ENCODE data around the gene BTBD17.

GRCh38 chr17:74392848-74393247, 31.2 kb upstream of the BTBD17 start:
- TF ChIP-seq, protein P1, sequence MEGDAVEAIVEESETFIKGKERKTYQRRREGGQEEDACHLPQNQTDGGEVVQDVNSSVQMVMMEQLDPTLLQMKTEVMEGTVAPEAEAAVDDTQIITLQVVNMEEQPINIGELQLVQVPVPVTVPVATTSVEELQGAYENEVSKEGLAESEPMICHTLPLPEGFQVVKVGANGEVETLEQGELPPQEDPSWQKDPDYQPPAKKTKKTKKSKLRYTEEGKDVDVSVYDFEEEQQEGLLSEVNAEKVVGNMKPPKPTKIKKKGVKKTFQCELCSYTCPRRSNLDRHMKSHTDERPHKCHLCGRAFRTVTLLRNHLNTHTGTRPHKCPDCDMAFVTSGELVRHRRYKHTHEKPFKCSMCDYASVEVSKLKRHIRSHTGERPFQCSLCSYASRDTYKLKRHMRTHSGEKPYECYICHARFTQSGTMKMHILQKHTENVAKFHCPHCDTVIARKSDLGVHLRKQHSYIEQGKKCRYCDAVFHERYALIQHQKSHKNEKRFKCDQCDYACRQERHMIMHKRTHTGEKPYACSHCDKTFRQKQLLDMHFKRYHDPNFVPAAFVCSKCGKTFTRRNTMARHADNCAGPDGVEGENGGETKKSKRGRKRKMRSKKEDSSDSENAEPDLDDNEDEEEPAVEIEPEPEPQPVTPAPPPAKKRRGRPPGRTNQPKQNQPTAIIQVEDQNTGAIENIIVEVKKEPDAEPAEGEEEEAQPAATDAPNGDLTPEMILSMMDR (IDR thresholded peaks at IDR 0.05), result no peak
- no peak for TF ChIP-seq POLR2AphosphoS5 (IDR thresholded peaks at IDR 0.05)

Measured in suprapubic skin (tissue), 3 donors.